ENCODE measurements around the gene HNRNPF. TPM values are rescaled to one million over a fixed set of nuclear protein-coding genes. Genes with fewer than 3 reads are reported as not detected.

Gene HNRNPF
- total and polyA plus RNA-seq, 2 of the 8 experiments (the other 6 are each of a cell fraction or from before 2014, with no cell fraction given): 209 to 389 TPM

- Histone ChIP-seq H3K4me2 (ENCODE audit: insufficient read depth in 1 of 2, low read depth in 2 of 2, low read length in 2 of 2) (no peak overlapping the region), H3K14ac (ENCODE audit: insufficient read length) (no peak overlapping the region), H3K23ac (ENCODE audit: insufficient read length) (no peak overlapping the region), H3K9ac (replicated peaks in 1 of 4; ENCODE audit: extremely low read depth in 1 of 4, low read depth in 3 of 4, low read length in 3 of 4) (no peak overlapping the region), H2BK15ac (ENCODE audit: low read length) (0 out of 2 replicates have a peak overlapping the region, but pooled peaks have one; percentile 61), H4K20me1 (replicated peaks in 1 of 2; ENCODE audit: control insufficient read depth in 1 of 2, insufficient read depth in 2 of 2, low read length in 2 of 2) (no peaks in the 10 kb centered on the region), H4K5ac (ENCODE audit: insufficient read length, low read depth, low read length) (no peak overlapping the region), H4K91ac (replicated peaks; ENCODE audit: insufficient read length, low read length) (no peak overlapping the region), H3K4me3 (ENCODE audit: extremely low read depth in 1 of 4, insufficient read depth in 2 of 4, low read depth in 3 of 4, low read length in 4 of 4) (no peak overlapping the region), H2BK12ac (ENCODE audit: low read depth, low read length) (no peak overlapping the region), H3K56ac (replicated peaks; ENCODE audit: insufficient read length, low read depth, low read length) (no peak overlapping the region), H3K23me2 (ENCODE audit: low read depth, low read length) (no peaks in the 10 kb centered on the region), H3K36me3 (ENCODE audit: control insufficient read depth in 2 of 4, insufficient read depth in 4 of 4, low read length in 3 of 4) (no peaks in the 10 kb centered on the region), H3K18ac (ENCODE audit: extremely low read depth, low read length) (no peak overlapping the region; the same call in 1 of the 2 replicates), H3K27ac (ENCODE audit: low read depth, low read length) (no peak overlapping the region), H3K4me1 (replicated peaks in 1 of 4; ENCODE audit: control insufficient read depth in 3 of 4, insufficient read depth in 4 of 4, low read length in 3 of 4) (peaks cover 4 to 20% (median 7%) of the 10 kb centered on the region in 4 experiments), H3K79me2 (ENCODE audit: control insufficient read depth in 1 of 2, insufficient read depth in 2 of 2, low read length in 2 of 2) (no peaks in the 10 kb centered on the region), H3K4ac (replicated peaks; ENCODE audit: insufficient read length, low read depth, low read length) (no peak overlapping the region), H3K9me3 (ENCODE audit: insufficient read depth in 2 of 2, low read depth in 1 of 2, low read length in 1 of 2) (no peaks in the 10 kb centered on the region), H2BK120ac (replicated peaks; ENCODE audit: low read depth, low read length) (no peak overlapping the region), H2AK5ac (ENCODE audit: low read depth, low read length) (no peak overlapping the region; the same call in 1 of the 2 replicates), H2BK20ac (ENCODE audit: low read length) (no peak overlapping the region), H4K8ac (ENCODE audit: extremely low read depth, insufficient read depth, low read length) (no peak overlapping the region), H3K27me3 (replicated peaks in 1 of 4; ENCODE audit: control insufficient read depth in 3 of 4, extremely low read depth in 1 of 4, insufficient read depth in 3 of 4, low read length in 3 of 4) (0 out of 7 replicates have a peak, but pooled peaks cover 0 to 2% (median 0%) of the 10 kb centered on the region in 4 experiments), H2AFZ (ENCODE audit: low read length) (no peak overlapping the region), H2BK5ac (ENCODE audit: low read depth, low read length) (no peak overlapping the region; the same call in 1 of the 2 replicates), H3K79me1 (ENCODE audit: low read depth, low read length) (no peaks in the 10 kb centered on the region)
- CTCF ChIA-PET (ENCODE audit: partially characterized antibody): interaction anchor here (1.4 to 1.8 kb wide), 2 partner anchors 13 to 83 kb away, joined by 5 to 6 read pairs; no protein-coding TSS in a partner anchor
- 83% methylated on average over 10 of the region's 12 CpGs; no CpG with 5 or more reads in 1 of the 2 experiments for WGBS, 2 experiments (ENCODE audit: extremely low coverage in 1 of 2, insufficient coverage in 1 of 2, insufficient read length in 1 of 2, insufficient replicate concordance in 2 of 2, low coverage in 1 of 2, low lambda C conversion rate in 2 of 2, missing lambda C conversion rate in 1 of 2)
- no peak for DNase-seq (ENCODE audit: low read depth in 1 of 2, low spot score in 2 of 2)
- FAIRE-seq: no peak
- POLR2A ChIA-PET (ENCODE audit: partially characterized antibody): interaction anchor here (0.8 to 2.7 kb wide), 4 partner anchors 10 to 25 kb away, joined by 3 to 11 read pairs (median 4); no protein-coding TSS in a partner anchor
- TF ChIP-seq CREB1 (IDR thresholded peaks at IDR 0.05) (no peak), SIX5 (IDR thresholded peaks at IDR 0.05; ENCODE audit: low read depth, low read length) (no peak), NANOG (IDR thresholded peaks at IDR 0.05; ENCODE audit: insufficient read depth, low read depth, low read length, poor library complexity, severe bottlenecking) (no peak), TEAD4 (IDR thresholded peaks at IDR 0.05; ENCODE audit: low read depth, low read length) (no peak), HDAC6 (IDR thresholded peaks at IDR 0.05; ENCODE audit: low read depth, low read length) (no peak), YY1 (IDR thresholded peaks at IDR 0.05; ENCODE audit: low read depth, low read length) (no peak), RBBP5 (IDR thresholded peaks at IDR 0.05; ENCODE audit: borderline replicate concordance, low read depth, low read length) (no peak), BCL11A (IDR thresholded peaks at IDR 0.05; ENCODE audit: low read depth in 2 of 2, low read length in 2 of 2) (no peak), SAP30 (IDR thresholded peaks at IDR 0.05; ENCODE audit: insufficient read depth, insufficient replicate concordance, low read length) (no peak), CHD2 (IDR thresholded peaks at IDR 0.05; ENCODE audit: low read length) (no peak)
- TF ChIP-seq, protein P1, sequence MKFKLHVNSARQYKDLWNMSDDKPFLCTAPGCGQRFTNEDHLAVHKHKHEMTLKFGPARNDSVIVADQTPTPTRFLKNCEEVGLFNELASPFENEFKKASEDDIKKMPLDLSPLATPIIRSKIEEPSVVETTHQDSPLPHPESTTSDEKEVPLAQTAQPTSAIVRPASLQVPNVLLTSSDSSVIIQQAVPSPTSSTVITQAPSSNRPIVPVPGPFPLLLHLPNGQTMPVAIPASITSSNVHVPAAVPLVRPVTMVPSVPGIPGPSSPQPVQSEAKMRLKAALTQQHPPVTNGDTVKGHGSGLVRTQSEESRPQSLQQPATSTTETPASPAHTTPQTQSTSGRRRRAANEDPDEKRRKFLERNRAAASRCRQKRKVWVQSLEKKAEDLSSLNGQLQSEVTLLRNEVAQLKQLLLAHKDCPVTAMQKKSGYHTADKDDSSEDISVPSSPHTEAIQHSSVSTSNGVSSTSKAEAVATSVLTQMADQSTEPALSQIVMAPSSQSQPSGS (IDR thresholded peaks at IDR 0.05; ENCODE audit: low read length): no peak
Observed at GRCh38 chr10:43375401-43376020, 33.5 kb downstream of the HNRNPF start.

Data from H1 (cell line).